Testis (tissue), 3 donors: ENCODE data around the gene SOX3. TPM values are rescaled to one million over a fixed set of nuclear protein-coding genes. Genes with fewer than 3 reads are reported as not detected.

ENCODE experiments used
- DNase-seq: peaks from one replicate; pipeline ENCODE4 v3.0.0-alpha.2; 2019
- H3K27ac ChIP-seq, 2 donors: fragments of 200-600 bp; sonication (generic); one replicate each; pipeline ENCODE4 v1.5.1; 2019
- H3K27me3 ChIP-seq: fragments of 200-600 bp; sonication (generic); one replicate; pipeline ENCODE4 v1.5.1; 2019
- H3K36me3 ChIP-seq: fragments of 200-600 bp; sonication (generic); one replicate; pipeline ENCODE4 v1.5.1; 2017; ENCODE audit warnings: low read depth; ENCODE audit errors: missing control alignments
- H3K4me1 ChIP-seq: fragments of 200-600 bp; sonication (generic); one replicate; pipeline ENCODE4 v1.5.1; 2019
- H3K4me3 ChIP-seq, 2 donors: fragments of 200-600 bp; sonication (generic); one replicate each; pipeline ENCODE4 v1.5.1; 2017 to 2019
- H3K9me3 ChIP-seq: fragments of 200-600 bp; sonication (generic); one replicate; pipeline ENCODE4 v1.5.1; 2017
- CTCF ChIP-seq, 3 experiments: fragments of 450-650 bp in 2 of 3; fragments of 200-600 bp in 1 of 3; sonication (generic) in 1 of 3; IDR thresholded peaks; one replicate each; pipeline ENCODE4 v1.5.1; 2016 to 2019; ENCODE audit warnings: antibody characterized with exemption in 3 of 3, mild to moderate bottlenecking in 2 of 3, moderate library complexity in 1 of 3
- POLR2A ChIP-seq: fragments of 450-650 bp; IDR thresholded peaks from one replicate; pipeline ENCODE4 v1.6.1; 2017; ENCODE audit warnings: antibody characterized with exemption, mild to moderate bottlenecking, moderate library complexity
- WGBS, 2 donors: methylation state at CpG; one replicate each; pipeline ENCODE4 v1.1.5; 2018; 5-methylcytosine and 5-hydroxymethylcytosine counted together
- intact Hi-C: fragments of 100-400 bp; cut with DNase I; formaldehyde crosslinking; loops from one replicate; pipeline ENCODE4 v1.15.1; 2023; ENCODE audit warnings: low total_unique reads
- polyA plus RNA-seq: library from polyadenylated mRNA; stranded (reverse); fragments of 350-450 nt; fragmentation: Illumina TruSeq; extraction: RNeasy Lipid Tissue Mini Kit (QIAGEN cat#74804); gene quantifications from one replicate; pipeline ENCODE4 v1.2.3, GENCODE V29; 2014; ENCODE audit warnings: low read depth, low replicate concordance; ENCODE audit not compliant: insufficient read depth
- total RNA-seq, 2 donors: library from RNA; depleted of rRNA; stranded (reverse); fragments of >200 nt; gene quantifications; one replicate each; pipeline ENCODE4 v1.2.3, GENCODE V29; 2016

The SOX3 gene
- total and polyA plus RNA-seq, 3 donors from 2014 or later, result 2.9 to 18.0 (median 13.7) TPM

- TF ChIP-seq POLR2A, result no peak
- no peak for TF ChIP-seq CTCF (IDR thresholded peaks at IDR 0.05)
- 16 to 20% methylated on average over 14 of the region's 14 CpGs for WGBS, 2 donors
These were observed 2.9 kb downstream of the SOX3 start for GRCh38 chrX:140501940-140502468.

GRCh38 chrX:140501321-140501720 is 3.5 kb downstream of the SOX3 start:
- Histone ChIP-seq H3K4me1 (no peaks in the 10 kb centered on the region), H3K9me3 (no peaks in the 10 kb centered on the region), H3K36me3 (no peaks in the 10 kb centered on the region), H3K4me3 (no peak overlapping the region), H3K27me3 (no peaks in the 10 kb centered on the region), H3K27ac (no peak overlapping the region)
- no peak for DNase-seq
- intact Hi-C loops, result no loop called here
- WGBS, 2 donors, result 0 to 1% methylated on average over 1 to 13 of the region's 13 CpGs
- no peak for TF ChIP-seq CTCF (IDR thresholded peaks at IDR 0.05)
- TF ChIP-seq POLR2A, result no peak

More at GRCh38 chrX:140501940-140502468, 2.9 kb downstream of the SOX3 start:
- Histone ChIP-seq H3K27ac (no peak overlapping the region), H3K9me3 (no peaks in the 10 kb centered on the region), H3K36me3 (no peaks in the 10 kb centered on the region), H3K4me3 (no peak overlapping the region), H3K4me1 (no peaks in the 10 kb centered on the region), H3K27me3 (no peaks in the 10 kb centered on the region)
- DNase-seq, result no peak
- intact Hi-C loops, result no loop called here

GRCh38 chrX:140500441-140500840 is 4.4 kb downstream of the SOX3 start:
- no peak overlapping the region for H3K4me3 ChIP-seq
- WGBS, 2 donors, result 6% methylated on average over 7 to 8 of the region's 9 CpGs
- H3K9me3 ChIP-seq, result no peaks in the 10 kb centered on the region
- H3K4me1 ChIP-seq, result no peaks in the 10 kb centered on the region
- TF ChIP-seq CTCF (IDR thresholded peaks at IDR 0.05) (no peak), POLR2A (no peak)
- DNase-seq, result no peak
- intact Hi-C loops, result no loop called here
- no peaks in the 10 kb centered on the region for H3K27me3 ChIP-seq
- H3K27ac ChIP-seq, result no peak overlapping the region
- no peaks in the 10 kb centered on the region for H3K36me3 ChIP-seq

- no peak for DNase-seq
These were observed 9.1 kb downstream of the SOX3 start for GRCh38 chrX:140495739-140496138.

More at GRCh38 chrX:140495739-140496138, 9.1 kb downstream of the SOX3 start:
- Histone ChIP-seq H3K27me3 (no peaks in the 10 kb centered on the region), H3K4me1 (no peaks in the 10 kb centered on the region), H3K36me3 (no peaks in the 10 kb centered on the region), H3K4me3 (no peak overlapping the region), H3K9me3 (no peaks in the 10 kb centered on the region), H3K27ac (no peak overlapping the region)
- intact Hi-C loops, result no loop called here
- no peak for TF ChIP-seq POLR2A
- no peak for TF ChIP-seq CTCF (IDR thresholded peaks at IDR 0.05)
- 88 to 93% methylated on average over 1 of the region's 1 CpG for WGBS, 2 donors
